OCI-LY3 (cell line): ENCODE measurements around the gene P2RY6.

Source experiments
- H2AFZ ChIP-seq: fragments of 200-600, 300-600 bp; shearing (Covaris generic); 2 replicates; pipeline ENCODE4 v1.6.0; 2014; ENCODE audit warnings: antibody characterized with exemption, low read depth, low read length
- H3K27ac ChIP-seq: fragments of 200-600, 300-600 bp; sonication (generic); 2 replicates; pipeline ENCODE4 v1.5.1; 2014; ENCODE audit warnings: mild to moderate bottlenecking, low read length, moderate library complexity, mixed read lengths
- H3K27me3 ChIP-seq: fragments of 200-600, 300-600 bp; sonication (generic); 2 replicates; pipeline ENCODE4 v1.6.1; 2014; ENCODE audit warnings: low read depth, low read length, mixed read lengths
- H3K36me3 ChIP-seq: fragments of 200-600, 300-600 bp; sonication (generic); replicated peaks from 2 replicates; pipeline ENCODE3; 2014; ENCODE audit warnings: low read depth, low read length, mixed read lengths
- H3K4me1 ChIP-seq: fragments of 300-600, 200-600 bp; sonication (generic); 2 replicates; pipeline ENCODE4 v1.6.1; 2014; ENCODE audit warnings: low read length, mixed read lengths
- H3K4me2 ChIP-seq: fragments of 200-600, 300-600 bp; sonication (generic); 2 replicates; pipeline ENCODE4 v1.6.1; 2014; ENCODE audit warnings: low read length, mixed read lengths
- H3K4me3 ChIP-seq: fragments of 300-600, 200-600 bp; sonication (generic); 2 replicates; pipeline ENCODE4 v1.5.1; 2014; ENCODE audit warnings: antibody characterized with exemption, mild to moderate bottlenecking, low read length, moderate library complexity
- H3K79me2 ChIP-seq: fragments of 300-600, 200-600 bp; shearing (Covaris generic); 2 replicates; pipeline ENCODE4 v1.6.1; 2014; ENCODE audit warnings: mild to moderate bottlenecking, low read length, mixed read lengths
- H3K9ac ChIP-seq: fragments of 300-600, 200-600 bp; shearing (Covaris generic); 2 replicates; pipeline ENCODE4 v1.6.0; 2014; ENCODE audit warnings: mild to moderate bottlenecking, low read length, moderate library complexity
- H3K9me3 ChIP-seq: fragments of 200-600, 300-600 bp; shearing (Covaris generic); 2 replicates; pipeline ENCODE4 v1.6.1; 2014; ENCODE audit warnings: low read length, mixed read lengths; ENCODE audit not compliant: insufficient read depth
- H4K20me1 ChIP-seq: fragments of 200-600, 300-600 bp; sonication (generic); 2 replicates; pipeline ENCODE4 v1.6.1; 2016; ENCODE audit warnings: low read length, mixed read lengths; ENCODE audit not compliant: insufficient read depth
- CTCF ChIP-seq: fragments of 200-600, 300-600 bp; sonication (generic); IDR thresholded peaks from 2 replicates; pipeline ENCODE4 v1.5.1; 2014; ENCODE audit warnings: antibody characterized with exemption, low read length, low read depth
- EZH2phosphoT487 ChIP-seq: fragments of 200-600 bp; shearing (Covaris generic); IDR thresholded peaks from 2 replicates; pipeline ENCODE4 v1.6.1; 2018; ENCODE audit warnings: antibody characterized with exemption, mixed run types, low read depth

Gene P2RY6

GRCh38 chr11:73343076-73343873 lies 71.1 kb downstream of the P2RY6 start:
- H3K79me2 ChIP-seq, result no peaks in the 10 kb centered on the region
- H3K36me3 ChIP-seq, result no peaks in the 10 kb centered on the region
- H3K27me3 ChIP-seq, result no peaks in the 10 kb centered on the region
- no peak overlapping the region for H2AFZ ChIP-seq
- no peak for TF ChIP-seq CTCF
- no peak for TF ChIP-seq EZH2phosphoT487
- H3K4me2 ChIP-seq, result no peak overlapping the region
- no peaks in the 10 kb centered on the region for H4K20me1 ChIP-seq
- H3K27ac ChIP-seq, result no peak overlapping the region
- no peaks in the 10 kb centered on the region for H3K9me3 ChIP-seq
- peaks cover 10% of the 10 kb centered on the region for H3K4me1 ChIP-seq
- no peak overlapping the region for H3K4me3 ChIP-seq
- no peak overlapping the region for H3K9ac ChIP-seq

- H3K36me3 ChIP-seq, result no peaks in the 10 kb centered on the region
- TF ChIP-seq CTCF, result no peak
- TF ChIP-seq EZH2phosphoT487, result no peak
These were observed 72.1 kb downstream of the P2RY6 start for GRCh38 chr11:73344191-73344607.

GRCh38 chr11:73345481-73346160 lies 73.5 kb downstream of the P2RY6 start:
- Histone ChIP-seq H2AFZ (no peak overlapping the region), H3K9ac (no peak overlapping the region), H3K27me3 (peaks cover 7% of the 10 kb centered on the region; the same call in 1 of the 2 replicates), H4K20me1 (no peaks in the 10 kb centered on the region), H3K9me3 (no peaks in the 10 kb centered on the region), H3K36me3 (no peaks in the 10 kb centered on the region), H3K4me3 (no peak overlapping the region), H3K27ac (no peak overlapping the region), H3K79me2 (no peaks in the 10 kb centered on the region), H3K4me1 (peaks cover under 1% of the 10 kb centered on the region), H3K4me2 (no peak overlapping the region)
- no peak for TF ChIP-seq CTCF
- no peak for TF ChIP-seq EZH2phosphoT487

More at GRCh38 chr11:73344191-73344607, 72.1 kb downstream of the P2RY6 start:
- Histone ChIP-seq H3K9ac (no peak overlapping the region), H3K27ac (no peak overlapping the region), H3K27me3 (peaks cover 4% of the 10 kb centered on the region; the same call in 1 of the 2 replicates), H4K20me1 (no peaks in the 10 kb centered on the region), H2AFZ (no peak overlapping the region), H3K4me2 (no peak overlapping the region), H3K9me3 (no peaks in the 10 kb centered on the region), H3K4me1 (peaks cover under 1% of the 10 kb centered on the region; the same call in 1 of the 2 replicates), H3K79me2 (no peaks in the 10 kb centered on the region), H3K4me3 (no peak overlapping the region)

GRCh38 chr11:73346186-73346935 lies 74.2 kb downstream of the P2RY6 start:
- H3K4me3 ChIP-seq, result no peak overlapping the region
- H2AFZ ChIP-seq, result no peak overlapping the region
- H3K4me2 ChIP-seq, result no peak overlapping the region
- H3K79me2 ChIP-seq, result no peaks in the 10 kb centered on the region
- H3K4me1 ChIP-seq, result peaks cover 4% of the 10 kb centered on the region
- H3K9ac ChIP-seq, result no peak overlapping the region
- H4K20me1 ChIP-seq, result no peaks in the 10 kb centered on the region
- H3K36me3 ChIP-seq, result no peaks in the 10 kb centered on the region
- TF ChIP-seq CTCF, result no peak
- TF ChIP-seq EZH2phosphoT487, result no peak
- no peaks in the 10 kb centered on the region for H3K9me3 ChIP-seq
- no peak overlapping the region for H3K27ac ChIP-seq
- H3K27me3 ChIP-seq, result peaks cover 7% of the 10 kb centered on the region; the same call in 1 of the 2 replicates
